UCSD-AML1 (cell line): ENCODE data around the gene AKAP13.

ENCODE experiments used
- DNase-seq: peaks from one replicate; lab custom pipeline; 2025; ENCODE audit not compliant: unreplicated experiment; lab: John Stamatoyannopoulos, UW

AKAP13 gene

GRCh38 chr15:85520650-85521049 is 140.2 kb downstream of the AKAP13 start:
- DNase-seq, result no peak

DNA sequence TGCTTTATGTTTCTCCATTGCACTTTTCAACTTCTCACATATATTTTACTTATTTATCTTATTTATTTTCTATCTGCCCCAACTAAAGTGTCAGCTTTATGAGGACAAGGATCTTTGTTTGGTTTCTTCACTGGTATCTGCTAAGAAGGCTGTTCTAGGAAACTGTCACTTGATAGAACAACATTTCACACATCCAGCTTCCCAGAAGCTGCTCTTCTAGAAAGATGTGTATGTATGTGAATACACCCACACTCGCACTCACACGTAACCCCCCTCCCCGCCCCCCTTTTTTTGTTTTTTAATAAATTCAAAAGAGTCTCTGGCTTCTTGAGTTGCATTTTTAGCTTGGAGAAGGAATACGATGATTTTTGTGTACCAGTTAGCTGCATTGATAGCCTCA is 143.1 kb downstream of the AKAP13 start:
- DNase-seq, result no peak

DNA sequence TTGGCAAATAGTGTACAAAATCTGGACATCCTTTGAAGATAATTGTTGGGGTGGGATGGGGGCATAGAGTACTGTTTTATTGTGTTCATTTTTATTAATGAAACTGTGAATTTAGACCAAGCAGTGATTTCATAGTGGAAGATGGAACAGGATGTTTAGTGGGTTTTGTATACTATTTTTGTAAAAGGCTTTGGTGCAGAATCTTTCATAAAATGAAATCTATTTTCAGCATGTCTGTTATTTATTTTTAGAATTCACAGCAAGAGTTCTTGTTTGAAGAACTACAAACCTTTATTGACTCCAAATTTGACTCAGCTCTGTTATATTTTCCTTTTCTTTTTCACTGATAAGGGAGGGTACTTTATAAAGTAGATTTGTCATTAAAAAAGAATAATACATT is 145.4 kb downstream of the AKAP13 start:
- DNase-seq, result no peak

DNA sequence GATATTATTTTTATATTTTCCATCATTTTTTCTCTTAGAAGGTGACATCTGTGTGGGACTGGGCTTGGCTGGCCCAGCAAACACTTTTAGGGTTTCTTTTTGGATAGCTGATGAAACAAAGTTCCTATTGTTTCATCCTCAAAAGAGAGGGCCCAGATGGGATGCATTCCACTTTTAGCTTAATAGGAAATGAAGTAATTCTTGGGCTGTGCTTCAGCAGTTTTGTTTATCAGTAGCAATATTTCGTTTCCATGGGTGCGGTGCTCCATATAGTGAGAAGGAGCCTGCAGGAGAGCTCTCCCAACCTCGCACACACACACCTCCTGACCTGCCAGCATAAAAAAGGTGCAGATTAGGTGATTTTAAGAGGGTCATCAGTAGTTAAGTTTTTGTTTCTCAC is 147.5 kb downstream of the AKAP13 start:
- no peak for DNase-seq

- no peak for DNase-seq
Measured at GRCh38 chr15:85530079-85530478, 149.7 kb downstream of the AKAP13 start.

- no peak for DNase-seq
Measured at GRCh38 chr15:85531083-85531482, 150.7 kb downstream of the AKAP13 start.

DNA sequence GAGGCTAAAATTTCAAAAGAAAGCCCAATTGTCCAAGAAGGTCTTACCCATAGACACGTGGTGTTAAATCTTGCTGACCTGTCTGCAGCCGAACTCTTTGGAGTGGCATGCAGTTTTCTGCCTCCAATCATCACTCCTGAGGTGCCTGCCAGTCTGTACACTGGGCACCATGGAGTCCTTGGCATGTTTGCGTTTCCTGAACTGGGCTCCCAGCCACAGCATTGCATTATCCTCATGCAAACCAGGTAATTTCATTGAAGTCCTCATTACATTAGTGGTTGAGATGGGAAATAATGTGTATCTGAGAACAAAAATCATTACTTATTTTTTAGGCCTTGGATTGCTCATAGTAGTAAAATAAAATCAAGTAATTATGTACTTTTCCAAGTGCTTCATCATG is 152.3 kb downstream of the AKAP13 start:
- DNase-seq, result no peak

GRCh38 chr15:85534031-85534430 is 153.6 kb downstream of the AKAP13 start:
- DNase-seq, result peak; percentile 15

DNA sequence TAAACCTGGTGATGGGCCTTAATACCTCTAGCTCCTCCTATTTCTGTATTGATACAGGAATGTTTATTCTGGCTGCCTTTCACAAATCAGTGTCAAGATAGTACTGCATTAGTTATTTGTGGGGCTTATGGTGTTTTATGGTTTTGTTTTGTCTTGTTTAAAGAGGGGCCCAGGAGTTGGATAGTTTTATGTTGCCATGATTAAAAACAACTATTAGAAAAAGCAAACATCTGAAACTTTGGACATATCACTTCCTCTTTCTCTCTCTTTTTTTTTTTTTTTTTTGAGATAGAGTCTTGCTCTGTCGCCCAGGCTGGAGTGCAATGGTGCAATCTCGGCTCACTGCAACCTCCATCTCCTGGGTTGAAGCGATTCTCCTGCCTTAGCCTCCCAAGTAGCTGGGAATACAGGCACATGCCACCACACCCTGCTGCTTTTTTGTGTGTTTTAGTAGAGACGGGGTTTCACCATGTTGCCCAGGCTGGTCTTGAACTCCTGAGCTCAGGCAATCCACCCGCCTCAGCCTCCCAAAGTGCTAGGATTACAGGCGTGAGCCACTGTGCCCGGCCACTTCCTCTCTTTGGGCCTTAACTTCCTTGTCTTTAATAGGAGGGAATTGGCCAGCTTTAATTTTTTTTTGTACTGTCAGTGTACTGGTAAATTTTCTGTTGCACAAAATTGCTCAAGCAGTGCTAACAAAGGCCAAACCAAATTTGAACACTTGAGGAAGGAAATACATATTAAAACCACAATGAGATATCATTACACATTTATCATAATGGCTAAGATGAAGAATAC is 155.3 kb downstream of the AKAP13 start:
- peak; percentile 15 for DNase-seq

DNA sequence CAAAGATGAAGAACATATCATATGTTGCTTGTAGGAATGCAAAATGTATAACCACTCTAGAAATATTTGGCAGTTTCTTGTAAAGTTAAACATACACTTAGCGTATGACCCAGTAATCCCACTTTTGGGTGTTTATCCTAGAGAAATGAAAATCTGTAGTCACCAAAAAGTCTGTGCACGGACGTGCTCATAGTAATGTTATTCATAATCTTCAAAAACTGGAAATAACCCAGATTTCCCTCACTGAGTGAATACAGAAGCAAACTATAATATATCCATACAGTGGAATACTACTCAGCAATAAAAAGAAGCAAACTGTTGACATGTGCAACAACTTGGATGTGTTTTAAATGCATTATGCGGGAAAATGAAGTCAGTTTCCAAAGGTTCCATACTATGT is 155.9 kb downstream of the AKAP13 start:
- no peak for DNase-seq

DNA sequence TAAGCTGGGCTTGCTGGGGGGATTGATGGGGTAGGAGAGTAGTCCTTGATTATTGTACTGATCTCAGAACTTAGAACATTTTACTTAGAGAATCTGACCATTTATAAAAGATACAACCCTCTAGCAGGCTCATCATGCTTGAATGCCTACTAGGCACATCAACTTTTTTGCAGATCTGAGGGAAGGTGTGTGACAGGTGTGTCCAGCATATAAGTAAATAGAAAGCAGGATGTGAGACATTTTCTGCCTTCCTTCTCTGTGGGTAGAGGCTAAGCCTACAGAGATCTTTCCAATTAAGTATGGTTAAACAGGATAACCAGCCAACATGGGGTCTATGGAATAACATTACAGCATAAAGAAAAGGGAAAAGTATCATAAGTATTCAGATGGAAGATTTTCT is 159.1 kb downstream of the AKAP13 start:
- no peak for DNase-seq

GRCh38 chr15:85540085-85540797 is 159.8 kb downstream of the AKAP13 start:
- no peak for DNase-seq

DNA sequence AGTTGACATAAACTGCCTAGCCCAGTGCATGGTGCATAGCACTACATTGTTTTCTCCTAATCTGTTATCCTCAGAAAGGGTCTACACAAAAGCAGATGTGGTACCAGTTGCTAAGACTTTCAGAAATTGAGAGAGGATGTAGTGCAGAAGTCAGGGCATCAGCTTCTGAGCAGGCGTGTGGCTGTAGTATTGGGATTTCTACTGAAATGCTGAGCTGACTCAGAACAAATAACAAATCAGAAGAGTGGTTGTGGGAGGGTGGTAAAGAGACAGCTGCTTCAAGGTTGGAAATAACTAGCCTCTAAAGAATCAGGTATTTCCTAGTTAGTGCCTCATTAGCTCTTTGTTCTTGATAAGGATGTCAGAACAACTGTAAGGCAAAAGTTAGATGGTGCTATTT is 161.3 kb downstream of the AKAP13 start:
- no peak for DNase-seq

- DNase-seq, result no peak
Measured at GRCh38 chr15:85542488-85542887, 162.1 kb downstream of the AKAP13 start.

GRCh38 chr15:85542895-85543331 is 162.5 kb downstream of the AKAP13 start:
- no peak for DNase-seq

GRCh38 chr15:85543741-85544155 is 163.3 kb downstream of the AKAP13 start:
- DNase-seq, result no peak

GRCh38 chr15:85545185-85545584 is 164.8 kb downstream of the AKAP13 start:
- DNase-seq, result no peak

DNA sequence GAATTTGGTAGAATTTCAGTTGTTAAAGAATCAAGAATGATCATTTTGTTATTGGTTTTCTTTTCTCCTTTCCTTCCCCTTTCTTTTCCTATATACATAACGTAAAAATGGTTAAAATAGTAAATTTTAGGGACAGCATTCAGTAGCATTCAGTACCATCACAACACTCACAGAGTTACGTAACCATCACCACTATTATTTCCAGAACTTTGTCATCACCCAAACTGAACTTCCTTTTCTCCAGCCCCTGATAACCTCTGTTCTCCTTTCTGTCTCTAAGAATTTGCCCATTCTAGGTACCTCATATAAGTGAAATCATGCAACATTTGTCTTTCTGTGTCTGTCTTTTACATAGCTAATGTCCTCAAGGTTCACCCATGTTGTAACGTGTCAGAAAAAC is 165.3 kb downstream of the AKAP13 start:
- no peak for DNase-seq

- no peak for DNase-seq
Measured at GRCh38 chr15:85547386-85547785, 167.0 kb downstream of the AKAP13 start.

- DNase-seq, result no peak
Measured at GRCh38 chr15:85550283-85550682, 169.9 kb downstream of the AKAP13 start.

GRCh38 chr15:85551221-85551832 is 170.9 kb downstream of the AKAP13 start:
- DNase-seq, result no peak
